Fibroblast of skin of right biceps (primary cell): ENCODE measurements around the gene SLC5A4.
"Not testable (repeated sequence)": the region's sequence is repeated elsewhere in the genome, so short reads cannot be mapped to it uniquely, and the experiment has no call there.

ENCODE experiments used
- DNase-seq: peaks from one replicate; pipeline ENCODE4 v3.0.0-alpha.2; 2013

SLC5A4 gene

DNA sequence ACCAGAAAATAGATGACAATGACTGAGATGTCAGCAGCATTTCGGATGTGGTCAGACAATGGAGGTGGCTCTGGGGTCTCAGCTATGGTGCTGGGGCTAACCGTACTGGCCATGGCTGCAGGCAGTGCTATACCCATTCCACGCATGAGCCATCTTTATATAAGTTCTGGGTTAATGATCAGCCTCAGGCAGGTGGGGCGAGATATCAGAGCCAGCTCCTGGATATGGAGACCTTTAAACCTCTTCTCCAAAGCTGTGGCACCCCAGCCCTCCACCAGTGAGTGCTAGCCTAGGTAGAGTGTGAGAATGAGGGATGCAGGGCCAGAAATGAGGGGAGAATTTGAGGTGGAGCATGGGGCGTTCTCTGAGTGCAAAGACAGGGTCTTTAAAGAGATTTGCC lies at the start of gene SLC5A4:
Gene SLC5A4, minus strand, starts transcription at position 131 of the 400 bp plus-strand sequence. Its CDS starts 18 bp downstream, at position 113.
- DNase-seq = no peak

DNA sequence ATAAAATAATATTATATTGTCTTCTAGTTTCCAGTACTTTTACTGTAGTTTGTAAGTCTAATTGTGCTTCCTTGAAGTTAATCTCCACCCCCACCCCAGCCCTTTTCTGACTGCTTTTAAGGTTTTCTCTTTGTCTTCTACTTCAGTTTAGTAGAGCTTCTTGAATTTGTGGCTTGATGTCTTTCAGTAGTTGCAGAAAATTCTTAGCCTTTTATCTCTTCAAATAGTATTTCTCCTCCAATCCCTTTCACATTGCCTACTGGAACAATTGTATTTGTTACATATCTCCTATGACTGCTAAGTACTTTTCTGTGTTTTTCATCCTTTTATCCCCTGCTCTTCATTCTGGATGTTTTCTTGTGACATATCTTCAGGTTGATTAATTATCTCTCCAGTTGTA lies 38.8 kb upstream of the SLC5A4 start:
- not testable (repeated sequence) for DNase-seq

DNA sequence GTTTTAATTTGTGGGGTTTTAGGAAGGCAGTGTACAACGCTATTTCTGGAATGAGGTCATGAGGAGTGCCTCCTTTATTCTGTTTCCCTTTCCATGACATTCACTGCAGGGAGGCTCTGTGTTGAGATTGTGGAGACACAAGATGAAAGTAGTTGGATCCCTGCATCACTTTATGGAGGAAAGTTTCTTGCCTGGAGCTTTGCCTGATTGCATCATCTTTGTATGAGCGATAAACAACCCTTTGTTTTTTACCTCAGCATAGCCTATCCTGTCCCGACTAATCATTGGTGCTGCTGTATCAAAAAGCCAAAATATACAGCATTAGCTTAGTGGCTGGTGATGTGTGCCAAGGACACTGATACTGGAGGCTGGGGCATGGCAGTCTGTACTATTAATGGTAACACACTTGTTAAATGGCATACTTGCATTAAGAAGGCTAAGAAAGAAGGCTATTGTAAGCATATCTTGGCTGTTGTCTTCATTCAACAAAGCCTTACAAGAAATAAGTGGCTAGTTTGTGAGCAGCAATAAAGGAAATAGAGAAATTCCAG lies 31.2 kb upstream of the SLC5A4 start:
- no peak for DNase-seq

DNA sequence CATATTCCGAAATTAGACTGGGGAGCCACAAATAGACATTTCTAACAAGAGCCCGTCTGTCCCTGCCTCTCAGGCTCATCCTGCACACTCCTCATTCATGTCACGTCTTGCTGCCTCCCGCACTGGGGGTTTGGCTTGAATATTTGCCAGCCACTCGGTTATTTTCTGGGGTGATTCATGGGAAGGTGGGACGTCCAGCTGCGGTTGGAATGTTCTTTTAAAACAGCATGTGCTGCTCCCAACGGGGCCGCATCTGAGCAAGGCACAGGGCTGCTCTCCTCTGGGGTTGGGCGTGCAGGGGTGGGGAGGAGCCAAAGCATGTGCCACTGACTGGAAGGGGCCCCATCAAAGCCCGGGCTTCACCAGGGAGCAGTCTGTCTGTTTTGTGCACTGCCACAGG lies 25.9 kb upstream of the SLC5A4 start:
- DNase-seq = peak; percentile 69

DNA sequence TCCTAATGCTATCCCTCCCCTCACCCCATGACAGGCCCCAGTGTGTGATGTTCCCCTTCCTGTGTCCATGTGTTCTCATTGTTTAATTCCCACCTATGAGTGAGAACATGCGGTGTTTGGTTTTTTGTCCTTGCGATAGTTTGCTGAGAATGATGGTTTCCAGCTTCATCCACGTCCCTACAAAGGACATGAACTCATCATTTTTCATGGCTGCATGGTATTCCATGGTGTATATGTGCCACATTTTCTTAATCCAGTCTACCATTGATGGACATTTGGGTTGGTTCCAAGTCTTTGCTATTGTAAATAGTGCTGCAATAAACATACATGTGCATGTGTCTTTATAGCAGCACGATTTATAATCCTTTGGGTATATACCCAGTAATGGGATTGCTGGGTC lies 20.2 kb upstream of the SLC5A4 start:
- DNase-seq = not testable (repeated sequence)

DNA sequence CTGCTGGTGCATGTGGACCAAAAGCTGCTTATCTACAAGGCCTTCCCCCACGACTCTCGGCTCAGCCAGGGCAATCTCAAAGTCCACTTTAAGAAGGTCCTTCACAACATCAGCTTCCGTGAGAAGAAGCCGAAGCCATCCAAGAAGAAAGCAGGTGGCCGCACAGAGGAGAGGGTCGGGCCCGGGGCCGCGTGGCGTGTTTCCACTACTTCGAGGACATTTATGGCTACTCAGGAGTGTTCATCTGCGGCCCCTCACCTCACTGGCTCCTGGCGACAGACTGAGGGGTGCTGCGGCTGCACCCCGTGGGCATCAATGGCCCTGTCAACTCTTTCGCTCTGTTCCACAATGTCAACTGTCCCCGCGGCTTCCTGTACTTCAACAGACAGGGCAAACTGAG lies 16.2 kb upstream of the SLC5A4 start:
- DNase-seq = no peak

DNA sequence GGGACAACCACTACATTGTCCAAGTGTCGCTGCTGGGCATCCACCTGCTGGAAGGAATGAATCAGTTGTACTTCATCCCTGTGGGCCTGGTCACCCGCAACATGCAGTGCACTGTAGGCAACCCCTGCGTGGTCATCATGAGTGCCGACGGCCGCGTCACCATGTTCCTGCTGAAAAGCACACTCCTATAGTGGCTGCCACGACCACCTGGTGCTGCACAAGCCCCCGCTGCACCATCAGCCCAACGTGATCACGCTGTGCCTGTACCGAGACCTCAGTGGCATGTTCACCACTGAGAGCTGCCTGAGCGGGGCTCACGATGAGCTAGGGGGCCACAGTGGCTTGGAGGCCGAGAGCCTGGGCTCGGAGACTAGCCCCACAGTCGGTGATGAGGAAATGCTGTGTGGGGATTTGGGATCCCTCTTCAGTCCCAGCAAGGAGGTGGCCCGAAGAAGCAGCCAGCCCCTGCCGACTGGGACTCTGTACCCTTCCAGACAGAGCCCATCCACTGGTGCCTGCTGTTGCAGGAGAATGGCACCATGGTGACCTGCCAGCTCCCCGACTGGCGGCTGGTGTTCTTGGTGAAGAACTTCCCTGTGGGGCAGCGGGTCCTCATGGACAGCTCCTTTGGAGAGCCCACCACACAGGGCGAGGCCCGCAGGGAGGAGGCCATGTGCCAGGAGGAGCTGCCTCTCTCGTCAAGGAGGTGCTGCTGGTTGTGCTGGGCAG lies 15.7 kb upstream of the SLC5A4 start:
- DNase-seq = no peak

DNA sequence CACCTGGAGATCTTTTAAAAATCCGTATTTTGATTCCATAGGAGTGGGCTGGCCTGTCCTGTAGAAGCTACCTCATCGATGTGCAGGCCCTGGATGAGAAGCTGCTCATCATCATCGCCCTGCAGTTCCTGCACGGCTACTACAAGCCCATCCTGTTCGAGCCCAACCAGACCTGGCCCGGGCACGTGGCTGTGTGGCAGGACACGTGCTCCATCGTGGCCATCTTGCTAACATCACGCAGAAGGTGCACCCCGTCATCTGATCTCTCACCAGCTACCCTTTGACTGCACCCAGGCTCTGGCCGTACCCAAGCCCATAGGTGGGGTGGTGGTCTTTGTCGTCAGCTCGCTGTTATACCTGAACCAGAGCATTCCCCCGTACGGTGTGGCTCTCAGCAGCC lies 14.2 kb upstream of the SLC5A4 start:
- DNase-seq = no peak

DNA sequence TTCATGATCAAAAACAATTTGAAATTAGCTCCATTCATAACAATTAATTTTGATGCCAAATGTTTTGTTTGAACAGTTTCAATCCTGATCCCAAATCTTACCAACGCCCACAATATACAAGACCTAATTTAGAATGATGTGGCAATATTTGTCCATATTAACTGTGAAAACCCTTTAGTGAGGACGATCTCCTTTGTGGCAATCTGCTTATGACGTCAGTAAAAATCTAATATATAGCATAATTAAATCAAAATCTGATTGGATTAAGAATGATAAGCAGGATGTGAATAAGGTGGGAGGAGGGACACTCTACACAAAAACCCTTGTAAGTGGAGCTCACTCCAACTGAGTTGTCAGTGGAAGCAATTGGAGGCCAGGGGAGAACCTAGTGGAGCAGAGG lies 11.9 kb upstream of the SLC5A4 start:
- no peak for DNase-seq

DNA sequence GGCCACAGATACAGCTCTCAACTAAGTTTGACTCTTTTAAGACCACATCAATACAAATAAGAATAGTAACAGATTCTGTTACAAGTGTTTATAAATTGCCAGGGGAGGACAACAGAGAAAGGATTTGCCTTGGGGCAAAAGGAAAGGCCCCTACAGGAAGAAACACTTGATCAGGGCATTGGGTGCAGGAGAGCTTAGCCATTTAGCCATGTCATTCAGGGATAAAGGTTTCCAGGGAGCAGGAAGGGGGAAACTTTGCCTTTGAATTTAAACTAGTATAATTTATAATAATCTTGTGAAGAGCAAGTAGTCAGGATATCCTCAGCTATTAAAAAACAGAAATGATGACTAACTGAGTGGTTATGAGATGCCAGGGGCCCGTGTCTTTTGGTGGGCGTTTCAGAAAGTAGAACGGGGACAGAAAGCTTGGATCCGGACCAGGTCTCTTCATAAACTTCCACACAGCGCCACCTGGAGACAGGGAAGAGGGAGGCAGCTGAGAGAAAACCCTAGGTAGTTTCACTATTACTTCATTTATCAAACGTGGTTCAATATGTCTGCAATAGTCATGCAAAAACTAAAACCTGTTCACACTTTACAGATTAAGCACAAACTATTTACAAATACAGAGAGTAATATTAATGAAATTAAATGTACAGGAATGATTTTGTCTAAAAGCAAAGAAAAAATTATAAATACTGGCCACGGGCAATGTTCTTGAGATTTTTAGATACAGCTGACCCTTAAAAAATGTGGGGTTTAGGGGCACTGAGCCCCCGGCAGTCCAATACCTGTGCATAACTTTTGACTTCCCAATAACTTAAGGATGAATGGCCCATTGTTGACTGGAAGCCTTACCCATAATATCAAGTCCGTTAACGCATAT lies 11.0 kb upstream of the SLC5A4 start:
- peak; percentile 78 for DNase-seq

DNA sequence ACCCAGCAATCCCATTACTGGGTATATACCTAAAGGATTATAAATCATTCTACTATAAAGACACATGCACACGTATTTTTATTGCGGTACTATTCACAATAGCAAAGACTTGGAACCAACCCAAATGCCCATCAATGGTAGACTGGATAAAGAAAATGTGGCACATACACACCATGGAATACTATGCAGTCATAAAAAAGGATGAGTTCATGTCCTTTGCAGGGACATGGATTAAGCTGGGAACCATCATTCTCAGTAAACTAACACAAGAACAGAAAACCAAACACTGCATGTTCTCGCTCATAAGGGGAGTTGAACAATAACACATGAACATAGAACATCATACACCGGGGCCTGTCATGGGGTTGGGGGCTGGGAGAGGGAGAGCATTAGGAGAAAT lies 8.5 kb upstream of the SLC5A4 start:
- DNase-seq = not testable (repeated sequence)

DNA sequence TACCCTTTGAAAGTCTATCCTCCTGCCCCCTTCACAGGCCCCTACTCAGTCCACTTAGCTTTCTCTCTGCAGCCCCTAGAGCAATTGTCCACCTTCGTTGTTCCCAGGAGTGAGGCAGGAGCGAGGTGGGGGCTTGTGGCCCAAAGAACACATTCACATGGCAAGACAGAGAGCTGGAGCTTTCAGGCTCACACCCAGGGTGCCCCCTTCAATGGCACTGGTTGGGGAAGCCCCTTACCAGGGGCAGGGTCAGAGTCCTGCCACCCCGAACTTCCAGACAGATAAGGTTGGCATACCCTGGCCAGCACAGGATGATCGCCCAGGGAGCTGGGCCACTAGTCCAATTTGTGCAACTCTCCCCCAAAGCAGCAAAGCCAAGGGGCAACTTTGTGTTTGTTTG lies 6.2 kb upstream of the SLC5A4 start:
- no peak for DNase-seq

DNA sequence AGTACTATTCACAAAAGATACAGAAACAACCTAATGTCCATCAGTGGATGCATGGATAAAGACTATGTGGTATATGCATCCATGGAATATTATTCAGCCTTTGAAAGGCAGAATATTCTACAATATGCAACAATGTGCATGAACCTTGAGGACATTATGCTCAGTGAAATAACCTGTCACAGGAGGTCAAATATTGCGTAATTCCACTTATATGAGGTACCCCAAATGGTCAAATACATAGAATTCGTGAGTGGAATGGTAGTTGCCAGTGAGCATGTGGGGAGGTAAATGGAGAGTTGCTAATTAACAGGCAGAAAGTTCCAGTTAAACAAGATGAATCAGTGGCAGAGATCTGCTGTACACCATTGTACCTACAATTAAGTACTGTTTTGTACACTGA lies 3.6 kb upstream of the SLC5A4 start:
- no peak for DNase-seq

DNA sequence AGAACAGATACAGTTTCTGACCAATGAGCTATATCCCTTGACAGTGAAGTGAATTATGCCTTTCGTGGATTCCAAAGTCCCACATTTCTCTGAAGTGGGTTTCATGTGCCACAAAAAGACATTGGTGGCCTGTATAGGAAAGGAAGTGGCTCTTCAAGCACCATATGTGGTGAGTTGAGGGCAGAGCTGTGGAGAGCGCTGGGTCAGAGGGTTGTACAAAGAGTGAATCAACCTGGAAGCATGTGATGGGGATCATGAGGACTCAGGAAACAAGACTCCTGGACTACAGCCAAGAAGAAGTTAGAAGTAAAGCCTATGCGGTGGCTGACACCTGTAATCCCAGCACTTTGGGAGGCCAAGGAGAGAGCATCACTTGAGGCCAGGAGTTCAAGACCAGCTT lies 579 bp upstream of the SLC5A4 start:
- peak; percentile 1 for DNase-seq

DNA sequence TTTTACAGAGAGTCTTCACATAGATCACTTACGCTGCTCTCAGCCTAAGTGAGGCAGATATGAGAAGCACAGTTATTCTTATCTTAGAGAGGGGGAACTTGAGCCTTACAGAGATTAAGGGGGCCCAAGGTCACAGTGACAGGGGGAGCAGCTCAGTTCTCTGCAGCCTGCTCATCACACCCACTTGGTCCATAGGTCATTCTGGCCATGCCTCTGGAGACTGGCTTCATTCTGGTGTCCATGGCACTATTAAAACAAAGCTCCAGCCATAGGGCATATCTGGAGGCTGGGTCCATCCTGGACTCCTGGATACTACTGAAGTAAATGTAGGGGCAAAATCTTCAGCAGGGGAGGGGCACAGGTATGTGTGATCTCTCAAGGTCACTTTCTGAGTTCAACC lies 5.9 kb downstream of the SLC5A4 start:
- no peak for DNase-seq

DNA sequence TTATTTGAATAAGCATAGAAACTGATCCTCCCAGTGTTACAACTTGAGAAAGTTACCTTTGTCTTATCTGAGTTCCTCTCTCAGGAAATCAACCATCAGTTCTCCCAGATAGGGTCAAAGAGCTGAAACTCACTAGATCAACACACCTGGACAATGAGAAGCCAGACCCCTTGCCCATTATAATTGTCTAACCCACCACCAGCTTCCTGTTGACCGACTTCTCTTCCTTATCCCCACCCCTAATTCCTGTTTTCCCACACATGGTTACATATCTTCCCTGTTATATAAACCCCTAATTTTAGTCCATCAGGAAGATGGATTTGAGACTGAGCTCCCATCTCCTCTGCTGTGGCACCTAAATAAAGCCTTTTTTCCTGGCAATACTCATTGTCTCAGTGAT lies 6.9 kb downstream of the SLC5A4 start:
- DNase-seq = no peak

DNA sequence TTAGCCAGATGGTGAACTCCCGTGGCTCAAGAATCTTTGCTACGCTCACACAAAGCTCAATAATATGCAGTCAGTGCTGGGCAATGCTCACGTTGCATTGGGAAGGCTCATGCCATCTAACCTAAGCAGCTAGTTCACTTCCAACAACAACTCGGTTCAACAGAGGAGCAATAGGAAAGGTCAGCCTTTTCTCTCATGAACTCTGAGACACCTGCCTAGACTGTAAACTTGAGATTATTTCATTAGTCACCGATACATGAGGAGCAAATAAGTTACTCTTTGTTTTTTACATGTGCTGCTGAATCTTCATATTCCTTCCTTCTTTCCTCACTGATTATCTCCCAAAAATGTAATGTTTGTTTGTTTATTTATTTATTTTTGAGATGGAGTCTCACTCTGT lies 9.0 kb downstream of the SLC5A4 start:
- DNase-seq = no peak

DNA sequence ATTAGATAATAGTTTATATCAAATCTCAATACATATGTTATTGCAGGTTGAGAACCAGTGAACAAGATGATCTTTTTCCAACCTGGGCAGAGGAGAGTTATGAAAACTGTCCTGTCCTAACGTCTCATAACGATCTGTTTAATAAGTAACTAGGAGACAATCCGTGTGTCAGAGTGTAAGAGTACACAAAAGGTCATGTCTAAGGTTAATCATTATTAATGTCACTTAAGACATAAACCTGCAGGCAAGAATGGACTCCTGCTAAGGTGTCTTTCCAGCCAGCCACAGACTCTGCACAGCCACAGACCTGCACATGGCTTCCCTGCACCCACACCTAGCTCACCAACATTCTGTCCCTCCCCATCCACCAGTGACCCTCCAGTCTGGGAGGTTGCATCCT lies 10.1 kb downstream of the SLC5A4 start:
- no peak for DNase-seq

DNA sequence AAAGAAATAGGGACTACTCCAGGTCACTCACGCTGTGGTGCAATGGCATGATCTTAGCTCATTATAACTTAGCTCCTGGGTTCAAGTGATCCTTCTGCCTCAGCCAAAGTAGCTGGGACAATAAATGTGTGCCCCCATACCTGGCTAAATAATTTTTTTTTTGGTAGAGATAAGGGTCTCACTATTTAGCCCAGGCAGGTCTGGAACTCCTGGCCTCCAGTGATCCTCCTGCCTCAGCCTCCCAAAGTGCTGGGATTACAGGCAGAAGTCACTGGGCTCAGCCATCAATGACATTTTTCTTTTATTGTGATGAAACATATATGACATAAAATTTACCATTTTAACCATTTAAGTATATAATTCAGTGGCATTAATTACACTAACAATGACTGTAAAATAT lies 10.6 kb downstream of the SLC5A4 start:
- DNase-seq = no peak

DNA sequence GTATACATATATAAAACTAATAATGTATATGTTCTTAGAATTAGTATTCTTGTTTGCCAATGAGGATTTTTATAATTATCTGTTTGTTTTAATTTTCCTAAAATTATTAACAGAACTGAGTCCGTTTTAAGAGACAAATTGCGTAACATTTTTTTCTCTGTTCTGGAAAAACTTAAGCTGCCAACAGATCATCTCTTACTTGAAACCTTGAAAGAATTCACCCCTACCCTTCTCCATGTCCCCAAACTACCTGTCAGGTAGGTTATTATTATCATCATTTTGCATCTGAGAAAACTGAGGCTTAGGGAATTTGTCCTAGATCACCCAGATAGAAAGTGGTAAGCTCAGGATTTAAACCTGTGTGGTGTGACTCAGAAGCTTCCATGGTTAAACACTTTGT lies 14.7 kb downstream of the SLC5A4 start:
- DNase-seq = no peak

DNA sequence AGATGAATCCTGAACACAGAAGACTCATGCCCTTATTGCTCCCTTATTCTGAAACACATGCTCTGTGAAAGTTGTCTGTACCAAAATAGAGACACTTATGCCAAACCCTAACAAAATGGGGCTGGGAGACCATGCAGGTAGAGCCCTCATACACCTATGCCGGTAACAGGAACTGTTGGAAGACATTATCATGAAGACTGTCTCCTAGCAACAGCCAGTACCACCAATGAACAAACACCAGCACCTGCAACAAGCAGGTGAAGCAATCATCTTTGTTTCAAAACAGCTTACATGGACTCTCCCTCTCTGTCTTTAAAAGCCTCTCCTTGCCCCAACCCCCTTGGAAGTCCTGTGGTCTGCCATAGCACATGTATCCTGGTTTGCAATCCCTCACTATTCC lies 17.2 kb downstream of the SLC5A4 start:
- DNase-seq = no peak

DNA sequence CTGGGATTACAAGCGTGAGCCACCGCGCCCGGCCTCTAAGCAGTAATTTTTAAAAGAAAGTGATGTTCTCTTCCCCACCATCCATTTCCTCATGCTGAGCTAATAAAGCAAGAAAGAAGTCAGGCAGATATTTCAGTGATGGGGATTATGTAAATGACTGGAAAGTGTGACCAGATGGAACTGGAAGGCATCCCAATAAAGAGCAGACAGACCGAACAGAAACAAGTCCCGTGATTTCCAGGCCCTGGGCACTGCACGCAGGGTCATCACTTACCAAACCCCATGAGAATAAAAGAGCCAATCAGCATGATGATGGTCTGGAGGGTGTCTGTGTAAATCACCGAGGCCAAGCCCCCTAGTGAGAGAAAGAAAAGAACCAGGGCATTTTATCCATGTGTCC lies 18.2 kb downstream of the SLC5A4 start:
- no peak for DNase-seq

DNA sequence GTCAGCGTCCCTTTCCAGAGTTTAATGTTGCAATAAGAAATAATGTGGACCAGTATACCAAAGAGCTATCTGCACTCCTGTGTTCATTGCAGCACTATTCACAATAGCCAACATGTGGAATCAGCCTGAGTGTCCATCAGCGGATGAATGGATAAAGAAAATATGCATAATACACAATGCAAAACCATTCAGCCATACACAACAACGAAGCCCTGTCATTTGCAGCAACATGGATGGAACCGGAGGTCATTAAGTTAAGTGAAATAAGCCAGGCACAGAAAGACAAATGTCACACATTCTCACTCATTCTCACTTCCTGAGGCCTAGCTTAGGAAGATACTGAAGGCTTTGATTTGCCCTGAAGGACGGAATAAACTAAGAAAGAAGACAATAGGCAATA lies 22.1 kb downstream of the SLC5A4 start:
- DNase-seq = no peak

DNA sequence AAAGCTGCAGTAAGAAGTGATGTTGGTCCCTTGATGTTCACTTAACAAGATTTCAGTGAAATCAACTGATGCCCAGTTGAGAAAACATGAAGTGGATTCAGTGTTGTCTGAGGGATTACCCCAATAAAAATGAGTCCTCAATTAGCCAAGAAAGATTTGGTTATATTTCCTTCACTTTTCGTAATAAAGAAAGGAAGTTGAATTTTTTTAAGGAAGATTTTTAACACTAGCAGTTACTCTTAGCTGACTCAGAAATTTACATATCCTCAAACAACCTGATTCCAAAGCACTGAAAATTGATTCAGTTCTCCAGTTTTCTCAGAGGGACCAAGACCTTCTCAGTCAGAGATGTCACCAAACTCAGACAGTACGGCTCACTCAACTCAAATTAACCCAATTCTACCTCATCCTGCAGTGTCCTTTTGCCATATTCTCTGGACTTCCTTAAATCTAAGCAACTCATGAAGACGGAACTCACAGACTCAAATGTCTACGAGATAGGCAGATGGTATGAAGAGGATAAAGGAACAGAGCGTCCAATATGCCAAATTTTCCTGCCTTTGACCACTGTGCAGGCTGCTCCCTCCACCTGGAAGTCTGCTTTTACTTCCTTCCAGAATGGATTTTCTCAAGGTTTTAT lies 22.8 kb downstream of the SLC5A4 start:
- no peak for DNase-seq
